ENCODE measurements around the gene BICD1.

Gene BICD1

GRCh38 chr12:32402170-32402569 lies 295.5 kb downstream of the BICD1 start:
- no peaks in the 10 kb centered on the region for H4K20me1 ChIP-seq (ENCODE audit: control insufficient read depth, insufficient read depth, low read depth, low read length)
- no peak overlapping the region for H3K4me3 ChIP-seq (ENCODE audit: low read length)
- H3K4me2 ChIP-seq (ENCODE audit: low read length) = no peak overlapping the region
- H3K27me3 ChIP-seq (ENCODE audit: control insufficient read depth, low read length) = peaks cover 6% of the 10 kb centered on the region; the same call in 1 of the 2 replicates
- H3F3A ChIP-seq (ENCODE audit: control insufficient read depth, insufficient read depth) = peaks cover 6% of the 10 kb centered on the region; the same call in 1 of the 2 replicates
- no peaks in the 10 kb centered on the region for H3K79me2 ChIP-seq (ENCODE audit: control insufficient read depth, low read length)
- no peaks in the 10 kb centered on the region for H3K9me2 ChIP-seq (replicated peaks; ENCODE audit: control insufficient read depth, low read length)
- H3K9me3 ChIP-seq (ENCODE audit: control insufficient read depth, insufficient read depth, low read length) = no peaks in the 10 kb centered on the region
- H3K27ac ChIP-seq (ENCODE audit: low read depth, low read length) = no peak overlapping the region
- H3K4me1 ChIP-seq (ENCODE audit: control insufficient read depth, low read length) = peaks cover 15% of the 10 kb centered on the region
- H3K36me3 ChIP-seq (ENCODE audit: control insufficient read depth, low read length) = no peaks in the 10 kb centered on the region
- TF ChIP-seq CTCF (IDR thresholded peaks at IDR 0.05; ENCODE audit: low read depth, low read length, poor library complexity, severe bottlenecking) (no peak), EZH2phosphoT487 (IDR thresholded peaks at IDR 0.05; ENCODE audit: borderline replicate concordance, low read length) (no peak)

GRCh38 chr12:32402946-32403345 lies 296.3 kb downstream of the BICD1 start:
- no peak for TF ChIP-seq EZH2phosphoT487 (IDR thresholded peaks at IDR 0.05; ENCODE audit: borderline replicate concordance, low read length)
- TF ChIP-seq CTCF (IDR thresholded peaks at IDR 0.05; ENCODE audit: low read depth, low read length, poor library complexity, severe bottlenecking) = no peak
- peaks cover 6% of the 10 kb centered on the region; the same call in 1 of the 2 replicates for H3K27me3 ChIP-seq (ENCODE audit: control insufficient read depth, low read length)
- no peaks in the 10 kb centered on the region for H3K79me2 ChIP-seq (ENCODE audit: control insufficient read depth, low read length)
- H3K4me1 ChIP-seq (ENCODE audit: control insufficient read depth, low read length) = peaks cover 15% of the 10 kb centered on the region
- no peaks in the 10 kb centered on the region for H3K36me3 ChIP-seq (ENCODE audit: control insufficient read depth, low read length)
- H4K20me1 ChIP-seq (ENCODE audit: control insufficient read depth, insufficient read depth, low read depth, low read length) = no peaks in the 10 kb centered on the region
- H3K9me2 ChIP-seq (replicated peaks; ENCODE audit: control insufficient read depth, low read length) = no peaks in the 10 kb centered on the region
- no peak overlapping the region for H3K4me2 ChIP-seq (ENCODE audit: low read length)
- no peaks in the 10 kb centered on the region for H3K9me3 ChIP-seq (ENCODE audit: control insufficient read depth, insufficient read depth, low read length)
- no peak overlapping the region for H3K4me3 ChIP-seq (ENCODE audit: low read length)
- no peak overlapping the region for H3K27ac ChIP-seq (ENCODE audit: low read depth, low read length)
- H3F3A ChIP-seq (ENCODE audit: control insufficient read depth, insufficient read depth) = peaks cover 6% of the 10 kb centered on the region; the same call in 1 of the 2 replicates

DNA sequence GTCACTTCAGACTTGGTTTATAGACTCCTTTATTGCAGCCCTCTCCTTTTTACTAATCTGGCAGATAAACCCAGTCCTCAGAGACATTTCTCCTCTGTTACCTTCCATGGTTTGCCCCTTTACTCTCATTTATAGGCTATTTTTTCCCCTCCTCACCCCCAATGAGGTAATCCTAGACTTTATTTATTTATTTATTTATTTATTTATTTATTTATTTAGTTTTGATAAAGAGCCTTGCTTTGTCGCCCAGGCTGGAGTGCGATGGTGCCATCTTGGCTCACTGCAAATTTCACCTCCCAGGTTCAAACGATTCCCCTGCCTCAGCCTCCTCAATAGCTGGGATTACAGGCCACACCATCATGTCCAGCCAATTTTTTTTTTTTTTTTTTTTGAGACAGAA lies 301.1 kb downstream of the BICD1 start:
- no peak for TF ChIP-seq CTCF (IDR thresholded peaks at IDR 0.05; ENCODE audit: low read depth, low read length, poor library complexity, severe bottlenecking)
- no peak for TF ChIP-seq EZH2phosphoT487 (IDR thresholded peaks at IDR 0.05; ENCODE audit: borderline replicate concordance, low read length)

More for the DNA sequence above, 301.1 kb downstream of the BICD1 start:
- Histone ChIP-seq H3K27me3 (ENCODE audit: control insufficient read depth, low read length) (no peaks in the 10 kb centered on the region), H3K36me3 (ENCODE audit: control insufficient read depth, low read length) (no peaks in the 10 kb centered on the region), H3K9me2 (replicated peaks; ENCODE audit: control insufficient read depth, low read length) (no peaks in the 10 kb centered on the region), H3K79me2 (ENCODE audit: control insufficient read depth, low read length) (no peaks in the 10 kb centered on the region), H3K27ac (ENCODE audit: low read depth, low read length) (no peak overlapping the region), H4K20me1 (ENCODE audit: control insufficient read depth, insufficient read depth, low read depth, low read length) (no peaks in the 10 kb centered on the region), H3K4me1 (ENCODE audit: control insufficient read depth, low read length) (no peaks in the 10 kb centered on the region), H3K4me3 (ENCODE audit: low read length) (no peak overlapping the region), H3K9me3 (ENCODE audit: control insufficient read depth, insufficient read depth, low read length) (no peaks in the 10 kb centered on the region), H3F3A (ENCODE audit: control insufficient read depth, insufficient read depth) (no peaks in the 10 kb centered on the region), H3K4me2 (ENCODE audit: low read length) (no peak overlapping the region)

Data from DOHH2 (cell line).